DND-41 (cell line): ENCODE results near the gene PEX11A.

Source experiments
- ATAC-seq: fragments of 200-7000 bp; cut with Tn5 transposase; 3 replicates; pipeline ENCODE4 v1.9.1; 2021; ENCODE audit warnings: low read depth; ENCODE audit not compliant: insufficient read depth
- DNase-seq: peaks from one replicate; pipeline ENCODE4 v3.0.0-alpha.2; 2020
- H2AFZ ChIP-seq: 2 replicates; pipeline ENCODE4 v1.6.0; 2012; ENCODE audit warnings: low read depth, low read length
- H3K27ac ChIP-seq: 2 replicates; pipeline ENCODE4 v1.5.1; 2012; ENCODE audit warnings: low read length, inconsistent platforms
- H3K27me3 ChIP-seq: fragments of 200-600 bp; sonication (generic); 2 replicates; pipeline ENCODE4 v1.6.0; 2012; ENCODE audit warnings: low read length, mild to moderate bottlenecking, inconsistent platforms; ENCODE audit not compliant: insufficient read depth, poor library complexity
- H3K36me3 ChIP-seq: 2 replicates; pipeline ENCODE4 v1.5.1; 2012; ENCODE audit warnings: low read length, inconsistent platforms; ENCODE audit not compliant: insufficient read depth
- H3K4me1 ChIP-seq: 2 replicates; pipeline ENCODE4 v1.5.1; 2012; ENCODE audit warnings: mild to moderate bottlenecking, low read length; ENCODE audit not compliant: insufficient read depth
- H3K4me2 ChIP-seq: 2 replicates; pipeline ENCODE4 v1.6.0; 2012; ENCODE audit warnings: mild to moderate bottlenecking, moderate library complexity, low read length, inconsistent platforms; ENCODE audit not compliant: insufficient read depth
- H3K4me3 ChIP-seq, 2 experiments: fragments of 200-600 bp in 1 of 2; shearing (Covaris generic) in 1 of 2; 2 replicates each; pipeline ENCODE4 v1.5.1; 2012 to 2016; ENCODE audit warnings: inconsistent platforms in 2 of 2, low read length in 2 of 2, mild to moderate bottlenecking in 2 of 2, low read depth in 1 of 2, moderate library complexity in 1 of 2
- H3K79me2 ChIP-seq: 2 replicates; pipeline ENCODE4 v1.6.0; 2012; ENCODE audit warnings: low read length, inconsistent platforms; ENCODE audit not compliant: insufficient read depth
- H3K9ac ChIP-seq: 2 replicates; pipeline ENCODE4 v1.6.0; 2012; ENCODE audit warnings: low read depth, mild to moderate bottlenecking, inconsistent platforms, low read length, moderate library complexity
- H3K9me3 ChIP-seq: 2 replicates; pipeline ENCODE4 v1.5.1; 2012; ENCODE audit warnings: low read length, moderate library complexity, mild to moderate bottlenecking, inconsistent platforms; ENCODE audit not compliant: insufficient read depth, severe bottlenecking
- H4K20me1 ChIP-seq: 2 replicates; pipeline ENCODE4 v1.6.0; 2012; ENCODE audit warnings: low read length; ENCODE audit not compliant: insufficient read depth
- CTCF ChIP-seq: IDR thresholded peaks from 2 replicates; pipeline ENCODE4 v1.5.1; 2012; ENCODE audit warnings: borderline replicate concordance, low read length, moderate library complexity, mild to moderate bottlenecking; ENCODE audit not compliant: poor library complexity, severe bottlenecking; ENCODE audit errors: extremely low read depth
- EZH2 ChIP-seq: IDR thresholded peaks from 3 replicates; pipeline ENCODE4 v1.6.1; 2012; ENCODE audit warnings: borderline replicate concordance, low read depth, mild to moderate bottlenecking, moderate library complexity, low read length, inconsistent platforms; ENCODE audit not compliant: severe bottlenecking

Gene PEX11A

GRCh38 chr15:89725064-89725463 is 34.5 kb upstream of the PEX11A start:
- TF ChIP-seq CTCF (no peak), EZH2 (no peak)
- H3K4me1 ChIP-seq, result no peaks in the 10 kb centered on the region
- ATAC-seq, result no peak
- H4K20me1 ChIP-seq, result no peaks in the 10 kb centered on the region
- H3K36me3 ChIP-seq, result no peaks in the 10 kb centered on the region
- no peak overlapping the region for H2AFZ ChIP-seq
- no peak overlapping the region for H3K9ac ChIP-seq
- no peaks in the 10 kb centered on the region for H3K79me2 ChIP-seq
- DNase-seq, result no peak
- H3K27ac ChIP-seq, result no peak overlapping the region
- no peaks in the 10 kb centered on the region for H3K9me3 ChIP-seq
- no peak overlapping the region for H3K4me2 ChIP-seq
- H3K4me3 ChIP-seq, result no peak overlapping the region
- H3K27me3 ChIP-seq, result peaks cover 5% of the 10 kb centered on the region

GRCh38 chr15:89724621-89725020 is 34.1 kb upstream of the PEX11A start:
- no peak overlapping the region for H2AFZ ChIP-seq
- H4K20me1 ChIP-seq, result no peaks in the 10 kb centered on the region
- peaks cover 5% of the 10 kb centered on the region for H3K27me3 ChIP-seq
- H3K4me2 ChIP-seq, result no peak overlapping the region
- H3K9ac ChIP-seq, result no peak overlapping the region
- H3K9me3 ChIP-seq, result no peaks in the 10 kb centered on the region
- DNase-seq (no peak), ATAC-seq (no peak)
- TF ChIP-seq CTCF, result no peak
- TF ChIP-seq EZH2, result no peak
- H3K27ac ChIP-seq, result no peak overlapping the region
- H3K4me1 ChIP-seq, result no peaks in the 10 kb centered on the region
- no peaks in the 10 kb centered on the region for H3K36me3 ChIP-seq
- no peaks in the 10 kb centered on the region for H3K79me2 ChIP-seq
- no peak overlapping the region for H3K4me3 ChIP-seq

- H4K20me1 ChIP-seq, result no peaks in the 10 kb centered on the region
- DNase-seq (no peak), ATAC-seq (no peak)
- H3K4me3 ChIP-seq, result no peak overlapping the region
- no peak overlapping the region for H3K4me2 ChIP-seq
- H3K27me3 ChIP-seq, result peaks cover 5% of the 10 kb centered on the region
- H3K79me2 ChIP-seq, result no peaks in the 10 kb centered on the region
- H3K9me3 ChIP-seq, result no peaks in the 10 kb centered on the region
- H3K36me3 ChIP-seq, result no peaks in the 10 kb centered on the region
- TF ChIP-seq EZH2 (no peak), CTCF (no peak)
- H3K9ac ChIP-seq, result no peak overlapping the region
- no peaks in the 10 kb centered on the region for H3K4me1 ChIP-seq
- no peak overlapping the region for H2AFZ ChIP-seq
- no peak overlapping the region for H3K27ac ChIP-seq
Measured at GRCh38 chr15:89723031-89723430, 32.5 kb upstream of the PEX11A start.

- Histone ChIP-seq H3K4me3 (no peak overlapping the region), H4K20me1 (no peaks in the 10 kb centered on the region), H3K4me2 (no peak overlapping the region), H3K27ac (no peak overlapping the region), H3K9me3 (no peaks in the 10 kb centered on the region), H3K79me2 (no peaks in the 10 kb centered on the region), H3K4me1 (no peaks in the 10 kb centered on the region), H2AFZ (no peak overlapping the region), H3K9ac (no peak overlapping the region), H3K36me3 (no peaks in the 10 kb centered on the region), H3K27me3 (no peaks in the 10 kb centered on the region)
- ATAC-seq, result no peak
- TF ChIP-seq EZH2, result no peak
- no peak for TF ChIP-seq CTCF
- DNase-seq, result no peak
Measured at GRCh38 chr15:89714775-89715174, 24.2 kb upstream of the PEX11A start.
